Sigmoid colon (tissue), 7 donors: ENCODE measurements around the gene TCTN3. TPM values are rescaled to one million over a fixed set of nuclear protein-coding genes. Genes with fewer than 3 reads are reported as not detected.

Source experiments
- DNase-seq: peaks from one replicate; pipeline ENCODE4 v3.0.0-alpha.2; 2019
- H3K27ac ChIP-seq, 4 donors: fragments of 200-600 bp; sonication (generic); one replicate each; pipeline ENCODE4 v1.5.1; 2016 to 2019; ENCODE audit warnings: mild to moderate bottlenecking in 1 of 4
- H3K27me3 ChIP-seq, 3 donors: fragments of 200-600 bp; sonication (generic); one replicate each; pipeline ENCODE4 v1.5.1; 2019; ENCODE audit warnings: mild to moderate bottlenecking in 1 of 3
- H3K36me3 ChIP-seq, 4 donors: fragments of 200-600 bp; sonication (generic); one replicate each; pipeline ENCODE4 v1.5.1; 2016 to 2019
- H3K4me1 ChIP-seq, 4 donors: fragments of 200-600 bp; sonication (generic); one replicate each; pipeline ENCODE4 v1.5.1; 2017 to 2019
- H3K4me3 ChIP-seq, 4 donors: fragments of 200-600 bp; sonication (generic); one replicate each; pipeline ENCODE4 v1.5.1; 2017 to 2019; ENCODE audit warnings: mild to moderate bottlenecking in 2 of 4, moderate library complexity in 1 of 4
- H3K9me3 ChIP-seq, 4 donors: fragments of 200-600 bp in 3 of 4; sonication (generic) in 3 of 4; one replicate each; pipeline versions ENCODE4 v1.5.1 to v1.6.1; 2013 to 2019
- EP300 ChIP-seq, 4 donors: sonication (generic); formaldehyde crosslinking; IDR thresholded peaks; one replicate each; pipeline ENCODE4 v1.6.1; 2017; ENCODE audit warnings: antibody characterized with exemption in 4 of 4
- POLR2A ChIP-seq, 2 donors: fragments of 450-650 bp; IDR thresholded peaks; one replicate each; pipeline ENCODE4 v1.6.1; 2016; ENCODE audit warnings: antibody characterized with exemption in 2 of 2, mild to moderate bottlenecking in 2 of 2, moderate library complexity in 2 of 2
- POLR2AphosphoS5 ChIP-seq, 4 donors: sonication (generic); formaldehyde crosslinking; IDR thresholded peaks; one replicate each; pipeline ENCODE4 v1.6.1; 2017; ENCODE audit warnings: antibody characterized with exemption in 4 of 4
- WGBS, 2 donors: extraction: QIAGEN DNeasy Blood & Tissue Kit; methylation state at CpG; one replicate each; pipeline ENCODE4 v1.1.7; 2013; 5-methylcytosine and 5-hydroxymethylcytosine counted together
- intact Hi-C: fragments of 100-400 bp; cut with DNase I; formaldehyde crosslinking; loops from one replicate; pipeline ENCODE4 v1.15.1; 2023
- polyA plus RNA-seq, 3 donors: library from polyadenylated mRNA; stranded (reverse); fragments of 200-250 nt; gene quantifications; one replicate each; pipeline ENCODE4 v1.2.3, GENCODE V29; 2013
- total RNA-seq, 4 donors: library from RNA; depleted of rRNA; stranded (reverse); fragments of >200 nt; gene quantifications; one replicate each; pipeline ENCODE4 v1.1.0, GENCODE V29; 2016
- TF ChIP-seq, protein P1 (sequence below), 4 experiments: fragments of 450-650 bp in 3 of 4; fragments of 200-600 bp in 1 of 4; IDR thresholded peaks; one replicate each; pipeline ENCODE4 v1.5.1; 2016 to 2019; ENCODE audit warnings: antibody characterized with exemption in 4 of 4, mild to moderate bottlenecking in 3 of 4, moderate library complexity in 2 of 4
- donor health status: healthy with polysubstance abuse.
- donor health status: Bipolar disorder and iron deficiency.
- donor health status: healthy.

The TCTN3 gene
- total and polyA plus RNA-seq, 7 donors: 6.6 to 20.5 (median 14.5) TPM

DNA sequence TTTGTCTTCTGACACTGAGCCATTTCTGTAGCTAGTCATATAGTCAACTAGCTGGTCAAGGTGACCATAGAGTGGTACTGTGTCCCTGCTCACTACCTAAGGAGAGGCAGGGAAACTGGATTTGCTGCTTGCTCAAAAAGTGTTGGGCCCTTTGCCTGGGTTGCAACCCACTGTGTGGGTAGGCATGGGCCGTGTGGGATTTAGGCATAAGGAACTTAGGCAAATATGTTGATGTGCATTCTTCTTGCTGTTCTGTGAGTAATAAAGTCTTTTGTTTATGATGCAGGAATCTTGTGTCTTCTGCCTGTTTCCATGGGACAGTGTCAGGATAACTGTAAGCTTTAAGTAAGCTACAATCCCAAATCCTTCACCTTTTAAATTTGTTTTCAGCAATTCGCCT, 23.1 kb upstream of the TCTN3 start:
- intact Hi-C loops: no loop called here
- no peak for DNase-seq
- Histone ChIP-seq H3K36me3 (no peaks in the 10 kb centered on the region), H3K27ac (no peak overlapping the region), H3K4me3 (no peak overlapping the region), H3K4me1 (peaks cover 0 to 5% (median 0%) of the 10 kb centered on the region in 4 donors), H3K27me3 (no peaks in the 10 kb centered on the region), H3K9me3 (no peaks in the 10 kb centered on the region)
- TF ChIP-seq, protein P1, sequence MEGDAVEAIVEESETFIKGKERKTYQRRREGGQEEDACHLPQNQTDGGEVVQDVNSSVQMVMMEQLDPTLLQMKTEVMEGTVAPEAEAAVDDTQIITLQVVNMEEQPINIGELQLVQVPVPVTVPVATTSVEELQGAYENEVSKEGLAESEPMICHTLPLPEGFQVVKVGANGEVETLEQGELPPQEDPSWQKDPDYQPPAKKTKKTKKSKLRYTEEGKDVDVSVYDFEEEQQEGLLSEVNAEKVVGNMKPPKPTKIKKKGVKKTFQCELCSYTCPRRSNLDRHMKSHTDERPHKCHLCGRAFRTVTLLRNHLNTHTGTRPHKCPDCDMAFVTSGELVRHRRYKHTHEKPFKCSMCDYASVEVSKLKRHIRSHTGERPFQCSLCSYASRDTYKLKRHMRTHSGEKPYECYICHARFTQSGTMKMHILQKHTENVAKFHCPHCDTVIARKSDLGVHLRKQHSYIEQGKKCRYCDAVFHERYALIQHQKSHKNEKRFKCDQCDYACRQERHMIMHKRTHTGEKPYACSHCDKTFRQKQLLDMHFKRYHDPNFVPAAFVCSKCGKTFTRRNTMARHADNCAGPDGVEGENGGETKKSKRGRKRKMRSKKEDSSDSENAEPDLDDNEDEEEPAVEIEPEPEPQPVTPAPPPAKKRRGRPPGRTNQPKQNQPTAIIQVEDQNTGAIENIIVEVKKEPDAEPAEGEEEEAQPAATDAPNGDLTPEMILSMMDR (IDR thresholded peaks at IDR 0.05): no peak
- TF ChIP-seq POLR2AphosphoS5 (IDR thresholded peaks at IDR 0.05): no peak
- no peak for TF ChIP-seq POLR2A (IDR thresholded peaks at IDR 0.05)
- no peak for TF ChIP-seq EP300 (IDR thresholded peaks at IDR 0.05)
- 71 to 85% methylated on average over 2 of the region's 2 CpGs for WGBS, 2 donors

GRCh38 chr10:95716466-95716865, 22.7 kb upstream of the TCTN3 start:
- Histone ChIP-seq H3K9me3 (no peaks in the 10 kb centered on the region), H3K4me1 (peaks cover 0 to 5% (median 0%) of the 10 kb centered on the region in 4 donors), H3K4me3 (no peak overlapping the region), H3K27me3 (no peaks in the 10 kb centered on the region), H3K36me3 (no peaks in the 10 kb centered on the region), H3K27ac (no peak overlapping the region)
- WGBS, 2 donors: 88 to 94% methylated on average over 3 of the region's 3 CpGs
- DNase-seq: no peak
- intact Hi-C loops: no loop called here
- TF ChIP-seq POLR2AphosphoS5 (IDR thresholded peaks at IDR 0.05): no peak
- TF ChIP-seq POLR2A (IDR thresholded peaks at IDR 0.05): no peak
- TF ChIP-seq, protein P1 (IDR thresholded peaks at IDR 0.05): no peak
- no peak for TF ChIP-seq EP300 (IDR thresholded peaks at IDR 0.05)

DNA sequence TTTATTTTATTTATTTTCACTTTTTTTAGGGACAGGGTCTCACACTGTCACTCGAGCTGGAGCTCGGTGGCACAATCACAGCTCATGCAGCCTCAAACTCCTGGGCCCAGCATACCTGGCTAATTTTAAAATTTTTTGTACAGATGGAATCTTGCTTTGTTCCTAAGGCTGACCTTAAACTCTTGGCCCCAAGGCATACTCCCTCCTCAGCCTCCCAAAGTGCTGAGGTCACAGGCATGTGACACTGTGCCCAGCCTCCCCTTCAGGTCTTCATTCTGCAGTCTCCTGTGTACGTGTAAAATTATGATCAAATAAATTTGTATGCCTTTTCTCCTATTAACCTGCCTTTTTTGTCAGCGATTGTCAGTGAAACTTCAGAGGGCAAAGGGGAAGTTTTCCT, 17.8 kb upstream of the TCTN3 start:
- no peaks in the 10 kb centered on the region for H3K9me3 ChIP-seq
- TF ChIP-seq POLR2A (IDR thresholded peaks at IDR 0.05): no peak
- TF ChIP-seq POLR2AphosphoS5 (IDR thresholded peaks at IDR 0.05): no peak
- TF ChIP-seq EP300 (IDR thresholded peaks at IDR 0.05): no peak
- TF ChIP-seq, protein P1 (IDR thresholded peaks at IDR 0.05): no peak
- WGBS, 2 donors: 90 to 94% methylated on average over 4 of the region's 4 CpGs
- no peaks in the 10 kb centered on the region for H3K4me1 ChIP-seq
- no peak overlapping the region for H3K27ac ChIP-seq
- intact Hi-C loops: no loop called here
- no peaks in the 10 kb centered on the region for H3K27me3 ChIP-seq
- no peak for DNase-seq
- no peak overlapping the region for H3K4me3 ChIP-seq
- H3K36me3 ChIP-seq: no peaks in the 10 kb centered on the region

- 86 to 91% methylated on average over 7 of the region's 7 CpGs for WGBS, 2 donors
- TF ChIP-seq POLR2A (IDR thresholded peaks at IDR 0.05) (no peak), POLR2AphosphoS5 (IDR thresholded peaks at IDR 0.05) (no peak), EP300 (IDR thresholded peaks at IDR 0.05) (no peak)
- TF ChIP-seq, protein P1 (IDR thresholded peaks at IDR 0.05): no peak
- intact Hi-C loops: no loop called here
Measured at GRCh38 chr10:95706990-95707389, 13.3 kb upstream of the TCTN3 start.

DNA sequence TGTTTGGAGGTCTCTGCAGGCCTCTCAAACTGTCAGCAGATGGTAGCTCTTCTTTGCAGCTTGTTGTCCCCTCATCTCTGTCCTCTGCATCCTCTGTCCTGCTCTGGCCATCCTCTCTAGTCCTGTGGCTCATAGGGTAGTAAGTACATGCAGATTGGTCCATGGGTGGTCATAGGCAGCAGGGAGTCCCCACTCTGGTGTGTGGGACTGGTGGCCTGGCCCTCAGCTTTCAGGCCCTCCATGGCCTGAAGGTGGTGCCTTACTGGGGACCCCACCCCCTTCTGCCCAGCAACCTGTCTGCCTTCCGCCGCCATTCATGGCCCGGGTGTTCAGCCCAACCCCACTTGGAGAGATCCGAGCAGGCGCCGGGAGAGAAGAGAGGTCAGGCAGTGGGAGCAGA, 12.8 kb upstream of the TCTN3 start:
- Histone ChIP-seq H3K27ac (no peak overlapping the region), H3K4me1 (no peaks in the 10 kb centered on the region), H3K27me3 (no peaks in the 10 kb centered on the region), H3K36me3 (no peaks in the 10 kb centered on the region), H3K4me3 (no peak overlapping the region), H3K9me3 (no peaks in the 10 kb centered on the region)
- TF ChIP-seq EP300 (IDR thresholded peaks at IDR 0.05) (no peak), POLR2A (IDR thresholded peaks at IDR 0.05) (no peak), POLR2AphosphoS5 (IDR thresholded peaks at IDR 0.05) (no peak)
- TF ChIP-seq, protein P1 (IDR thresholded peaks at IDR 0.05): no peak
- no peak for DNase-seq
- intact Hi-C loops: no loop called here
- 48% methylated on average over 6 of the region's 6 CpGs for WGBS, 2 donors

More at GRCh38 chr10:95706990-95707389, 13.3 kb upstream of the TCTN3 start:
- Histone ChIP-seq H3K27ac (no peak overlapping the region), H3K27me3 (no peaks in the 10 kb centered on the region), H3K4me3 (no peak overlapping the region), H3K36me3 (no peaks in the 10 kb centered on the region), H3K9me3 (no peaks in the 10 kb centered on the region), H3K4me1 (no peaks in the 10 kb centered on the region)
- no peak for DNase-seq
